NCI-H748 (cell line): ENCODE results near the gene AMER1.

Experiments used
- DNase-seq: peaks from one replicate; lab custom pipeline; 2025; ENCODE audit not compliant: unreplicated experiment; lab: John Stamatoyannopoulos, UW

Gene AMER1

GRCh38 chrX:64186974-64187761, 18.3 kb downstream of the AMER1 start:
- no peak for DNase-seq

- no peak for DNase-seq
Observed at GRCh38 chrX:64184396-64184795, 21.1 kb downstream of the AMER1 start.

GRCh38 chrX:64182208-64182607, 23.3 kb downstream of the AMER1 start:
- peak; percentile 26 for DNase-seq

GRCh38 chrX:64176876-64177275, 28.6 kb downstream of the AMER1 start:
- no peak for DNase-seq

GRCh38 chrX:64169988-64170387, 35.5 kb downstream of the AMER1 start:
- no peak for DNase-seq

GRCh38 chrX:64152857-64153256, 52.7 kb downstream of the AMER1 start:
- peak; percentile 72 for DNase-seq

GRCh38 chrX:64151911-64152310, 53.6 kb downstream of the AMER1 start:
- DNase-seq: no peak

- no peak for DNase-seq
Observed at GRCh38 chrX:64150775-64151174, 54.7 kb downstream of the AMER1 start.
